Activated CD4-positive, alpha-beta memory T cell treated with anti-CD3 and anti-CD28 coated beads, Interleukin-2, amount 10 ng/mL, durations not matched to agents 7 days and 5 days (primary cell): ENCODE data around the gene RAI2. TPM values are rescaled to one million over a fixed set of nuclear protein-coding genes. Genes with fewer than 3 reads are reported as not detected.
"Not testable (repeated sequence)": the region's sequence is repeated elsewhere in the genome, so short reads cannot be mapped to it uniquely, and the experiment has no call there.

ENCODE experiments used
- CTCF ChIA-PET: fragments of 350-600 bp; sonication (Branson Sonifier 250); formaldehyde crosslinking; loops from one replicate; lab custom pipeline; 2021; ENCODE audit warnings: antibody characterized with exemption, inconsistent platforms; lab: Charles Lee
- POLR2A ChIA-PET: fragments of 350-600 bp; sonication (Branson Sonifier 250); formaldehyde crosslinking; loops from one replicate; lab custom pipeline; 2021; ENCODE audit warnings: antibody characterized with exemption; lab: Charles Lee
- DNase-seq: peaks from one replicate; pipeline ENCODE4 v3.0.0-alpha.2; 2020
- H3K27ac Mint-ChIP-seq: one replicate; pipeline ENCODE4 v1.8.0; 2021; ENCODE audit warnings: mild to moderate bottlenecking, mixed read lengths
- H3K27me3 Mint-ChIP-seq: one replicate; pipeline ENCODE4 v1.8.0; 2021; ENCODE audit warnings: mixed read lengths
- H3K36me3 Mint-ChIP-seq: one replicate; pipeline ENCODE4 v1.8.0; 2021; ENCODE audit warnings: low read depth, mixed read lengths
- H3K4me1 Mint-ChIP-seq: one replicate; pipeline ENCODE4 v1.8.0; 2021; ENCODE audit warnings: mixed read lengths
- H3K4me3 Mint-ChIP-seq: one replicate; pipeline ENCODE4 v1.8.0; 2021; ENCODE audit warnings: mild to moderate bottlenecking, mixed read lengths
- H3K9me3 Mint-ChIP-seq: one replicate; pipeline ENCODE4 v1.8.0; 2021; ENCODE audit warnings: mixed read lengths
- total RNA-seq, 2 experiments: library from RNA; stranded (reverse); gene quantifications; one replicate each; pipeline ENCODE4 v1.2.3, GENCODE V29; 2021

Gene RAI2
- total RNA-seq, 2 experiments from 2014 or later: not detected

- ChIA-PET POLR2A (no interaction called here), CTCF (no interaction called here)
- Mint-ChIP-seq H3K36me3 (no peaks in the 10 kb centered on the region), H3K4me3 (no peak overlapping the region), H3K9me3 (no peaks in the 10 kb centered on the region), H3K27ac (no peak overlapping the region), H3K27me3 (no peaks in the 10 kb centered on the region), H3K4me1 (no peaks in the 10 kb centered on the region)
- DNase-seq: no peak
These were observed 68.3 kb downstream of the RAI2 start for GRCh38 chrX:17792826-17793225.

- no peaks in the 10 kb centered on the region for H3K36me3 Mint-ChIP-seq
- H3K4me3 Mint-ChIP-seq: no peak overlapping the region
- H3K4me1 Mint-ChIP-seq: no peaks in the 10 kb centered on the region
- no peaks in the 10 kb centered on the region for H3K9me3 Mint-ChIP-seq
- ChIA-PET CTCF (interaction anchor here (1.3 kb wide), 1 partner anchor 23 kb away, joined by 3 read pairs; no protein-coding TSS in a partner anchor), POLR2A (no interaction called here)
- DNase-seq: no peak
- peaks cover 3% of the 10 kb centered on the region for H3K27me3 Mint-ChIP-seq
- H3K27ac Mint-ChIP-seq: no peak overlapping the region
These were observed 72.0 kb downstream of the RAI2 start for GRCh38 chrX:17788956-17789562.

- POLR2A ChIA-PET: no interaction called here
- Mint-ChIP-seq H3K27ac (no peak overlapping the region), H3K9me3 (no peaks in the 10 kb centered on the region), H3K4me1 (no peaks in the 10 kb centered on the region), H3K4me3 (no peak overlapping the region), H3K36me3 (no peaks in the 10 kb centered on the region), H3K27me3 (peaks cover 3% of the 10 kb centered on the region)
- CTCF ChIA-PET: interaction anchor here (1.3 kb wide), 1 partner anchor 24 kb away, joined by 3 read pairs; no protein-coding TSS in a partner anchor
- peak; percentile 25 for DNase-seq
These were observed 72.7 kb downstream of the RAI2 start for GRCh38 chrX:17788439-17788838.

- no peak overlapping the region for H3K4me3 Mint-ChIP-seq
- peaks cover 3% of the 10 kb centered on the region for H3K27me3 Mint-ChIP-seq
- CTCF ChIA-PET: no interaction called here
- no peaks in the 10 kb centered on the region for H3K36me3 Mint-ChIP-seq
- H3K4me1 Mint-ChIP-seq: no peaks in the 10 kb centered on the region
- no peak for DNase-seq
- no peak overlapping the region for H3K27ac Mint-ChIP-seq
- H3K9me3 Mint-ChIP-seq: no peaks in the 10 kb centered on the region
- POLR2A ChIA-PET: no interaction called here
These were observed 73.5 kb downstream of the RAI2 start for GRCh38 chrX:17787557-17787956.

GRCh38 chrX:17786554-17787347 lies 74.3 kb downstream of the RAI2 start:
- H3K9me3 Mint-ChIP-seq, H3K36me3 Mint-ChIP-seq, CTCF ChIA-PET, DNase-seq, H3K4me1 Mint-ChIP-seq, POLR2A ChIA-PET, H3K4me3 Mint-ChIP-seq, H3K27me3 Mint-ChIP-seq, H3K27ac Mint-ChIP-seq: not testable (repeated sequence)

GRCh38 chrX:17779434-17779833 lies 81.7 kb downstream of the RAI2 start:
- H3K36me3 Mint-ChIP-seq: no peaks in the 10 kb centered on the region
- no peaks in the 10 kb centered on the region for H3K9me3 Mint-ChIP-seq
- no peak overlapping the region for H3K4me3 Mint-ChIP-seq
- POLR2A ChIA-PET: no interaction called here
- no peaks in the 10 kb centered on the region for H3K4me1 Mint-ChIP-seq
- H3K27me3 Mint-ChIP-seq: peaks cover under 1% of the 10 kb centered on the region
- no peak overlapping the region for H3K27ac Mint-ChIP-seq
- DNase-seq: no peak
- CTCF ChIA-PET: no interaction called here

- Mint-ChIP-seq H3K27me3 (no peaks in the 10 kb centered on the region), H3K4me1 (no peaks in the 10 kb centered on the region), H3K9me3 (no peaks in the 10 kb centered on the region), H3K36me3 (no peaks in the 10 kb centered on the region), H3K4me3 (no peak overlapping the region), H3K27ac (no peak overlapping the region)
- ChIA-PET POLR2A (no interaction called here), CTCF (no interaction called here)
- no peak for DNase-seq
These were observed 82.1 kb downstream of the RAI2 start for GRCh38 chrX:17778997-17779396.

GRCh38 chrX:17774053-17774452 lies 87.0 kb downstream of the RAI2 start:
- no peaks in the 10 kb centered on the region for H3K9me3 Mint-ChIP-seq
- no peak overlapping the region for H3K4me3 Mint-ChIP-seq
- H3K36me3 Mint-ChIP-seq: no peaks in the 10 kb centered on the region
- no peaks in the 10 kb centered on the region for H3K27me3 Mint-ChIP-seq
- no peak for DNase-seq
- CTCF ChIA-PET: no interaction called here
- H3K4me1 Mint-ChIP-seq: no peaks in the 10 kb centered on the region
- POLR2A ChIA-PET: no interaction called here
- no peak overlapping the region for H3K27ac Mint-ChIP-seq

GRCh38 chrX:17773221-17773876 lies 87.7 kb downstream of the RAI2 start:
- no peaks in the 10 kb centered on the region for H3K27me3 Mint-ChIP-seq
- no peaks in the 10 kb centered on the region for H3K36me3 Mint-ChIP-seq
- no peak overlapping the region for H3K4me3 Mint-ChIP-seq
- no peaks in the 10 kb centered on the region for H3K4me1 Mint-ChIP-seq
- CTCF ChIA-PET: no interaction called here
- no peaks in the 10 kb centered on the region for H3K9me3 Mint-ChIP-seq
- no peak for DNase-seq
- POLR2A ChIA-PET: no interaction called here
- H3K27ac Mint-ChIP-seq: no peak overlapping the region

GRCh38 chrX:17769701-17770269 lies 91.3 kb downstream of the RAI2 start:
- Mint-ChIP-seq H3K36me3 (no peaks in the 10 kb centered on the region), H3K27ac (no peak overlapping the region), H3K9me3 (no peaks in the 10 kb centered on the region), H3K27me3 (no peaks in the 10 kb centered on the region), H3K4me3 (no peak overlapping the region), H3K4me1 (no peaks in the 10 kb centered on the region)
- POLR2A ChIA-PET: no interaction called here
- DNase-seq: no peak
- CTCF ChIA-PET: no interaction called here

- H3K4me3 Mint-ChIP-seq: no peak overlapping the region
- H3K27ac Mint-ChIP-seq: no peak overlapping the region
- no peaks in the 10 kb centered on the region for H3K36me3 Mint-ChIP-seq
- ChIA-PET CTCF (no interaction called here), POLR2A (no interaction called here)
- no peaks in the 10 kb centered on the region for H3K9me3 Mint-ChIP-seq
- no peaks in the 10 kb centered on the region for H3K4me1 Mint-ChIP-seq
- no peaks in the 10 kb centered on the region for H3K27me3 Mint-ChIP-seq
- DNase-seq: no peak
These were observed 92.1 kb downstream of the RAI2 start for GRCh38 chrX:17768997-17769396.

GRCh38 chrX:17767734-17768133 lies 93.4 kb downstream of the RAI2 start:
- POLR2A ChIA-PET: no interaction called here
- Mint-ChIP-seq H3K9me3 (no peaks in the 10 kb centered on the region), H3K27ac (no peak overlapping the region), H3K4me1 (no peaks in the 10 kb centered on the region), H3K27me3 (no peaks in the 10 kb centered on the region), H3K4me3 (no peak overlapping the region), H3K36me3 (no peaks in the 10 kb centered on the region)
- CTCF ChIA-PET: no interaction called here
- no peak for DNase-seq

- H3K9me3 Mint-ChIP-seq: no peaks in the 10 kb centered on the region
- H3K36me3 Mint-ChIP-seq: no peaks in the 10 kb centered on the region
- H3K27ac Mint-ChIP-seq: no peak overlapping the region
- H3K4me1 Mint-ChIP-seq: peaks cover 2% of the 10 kb centered on the region
- no peak for DNase-seq
- no peak overlapping the region for H3K4me3 Mint-ChIP-seq
- H3K27me3 Mint-ChIP-seq: no peaks in the 10 kb centered on the region
- POLR2A ChIA-PET: no interaction called here
- CTCF ChIA-PET: no interaction called here
These were observed 101.1 kb downstream of the RAI2 start for GRCh38 chrX:17759990-17760389.
